HEK293 (cell line): ENCODE results near the gene ITPR2.

Source experiments
- CTCF ChIP-seq: fragments of 450-650 bp; formaldehyde crosslinking; IDR thresholded peaks from 2 replicates; pipeline ENCODE4 v1.5.1; 2016; ENCODE audit warnings: missing biosample characterization, missing genetic modification characterization
- HOXA7 ChIP-seq: sonication (generic); formaldehyde crosslinking; IDR thresholded peaks from 2 replicates; pipeline ENCODE4 v1.8.1; 2022; ENCODE audit warnings: missing genetic modification reagents, borderline replicate concordance
- HOXC10 ChIP-seq: sonication (generic); formaldehyde crosslinking; IDR thresholded peaks from 2 replicates; pipeline ENCODE4 v1.8.1; 2023; ENCODE audit warnings: mild to moderate bottlenecking, missing genetic modification reagents
- IKZF3 ChIP-seq: fragments of 450-650 bp; IDR thresholded peaks from 2 replicates; pipeline ENCODE4 v1.5.0; 2018; ENCODE audit warnings: missing biosample characterization, mild to moderate bottlenecking, missing genetic modification characterization, moderate library complexity
- SP2 ChIP-seq: fragments of 450-650 bp; formaldehyde crosslinking; IDR thresholded peaks from 2 replicates; pipeline ENCODE4 v1.5.1; 2016; ENCODE audit warnings: missing biosample characterization, missing genetic modification characterization
- YY1 ChIP-seq: fragments of 450-650 bp; formaldehyde crosslinking; IDR thresholded peaks from 2 replicates; pipeline ENCODE4 v1.5.1; 2018; ENCODE audit warnings: missing biosample characterization, missing genetic modification characterization
- YY2 ChIP-seq: fragments of 450-650 bp; formaldehyde crosslinking; IDR thresholded peaks from 2 replicates; pipeline ENCODE4 v1.5.1; 2016; ENCODE audit warnings: missing biosample characterization, missing genetic modification characterization
- ZBTB20 ChIP-seq: fragments of 450-650 bp; formaldehyde crosslinking; IDR thresholded peaks from 2 replicates; pipeline ENCODE4 v1.5.1; 2016; ENCODE audit warnings: missing biosample characterization, missing genetic modification characterization
- ZBTB26 ChIP-seq: fragments of 450-650 bp; formaldehyde crosslinking; optimal IDR thresholded peaks from 2 replicates; pipeline ENCODE3; 2016; ENCODE audit warnings: missing biosample characterization, mild to moderate bottlenecking, missing genetic modification characterization
- ZBTB7A ChIP-seq: fragments of 450-650 bp; formaldehyde crosslinking; IDR thresholded peaks from 2 replicates; pipeline ENCODE4 v1.5.1; 2016; ENCODE audit warnings: low read depth, missing biosample characterization, missing genetic modification characterization
- ZNF24 ChIP-seq: fragments of 450-650 bp; formaldehyde crosslinking; IDR thresholded peaks from 2 replicates; pipeline ENCODE4 v1.5.1; 2016; ENCODE audit warnings: missing biosample characterization, missing genetic modification characterization
- ZNF311 ChIP-seq: fragments of 450-650 bp; formaldehyde crosslinking; IDR thresholded peaks from 2 replicates; pipeline ENCODE4 v1.5.1; 2017; ENCODE audit warnings: missing biosample characterization, missing genetic modification characterization, borderline replicate concordance
- ZNF433 ChIP-seq: fragments of 450-650 bp; formaldehyde crosslinking; IDR thresholded peaks from 2 replicates; pipeline ENCODE4 v1.5.1; 2016; ENCODE audit warnings: missing biosample characterization, missing genetic modification characterization, low read depth

- TF ChIP-seq HOXC10 (CRISPR knock-in tag) (no peak), CTCF (tag by site-specific recombination) (no peak), ZNF433 (tag by site-specific recombination) (no peak), HOXA7 (no peak), ZBTB20 (tag by site-specific recombination) (no peak), SP2 (no peak), ZNF311 (no peak), IKZF3 (tag by site-specific recombination) (no peak), YY2 (tag by site-specific recombination) (no peak), ZNF24 (tag by site-specific recombination) (no peak), ZBTB26 (tag by site-specific recombination) (no peak), YY1 (tag by site-specific recombination) (no peak), ZBTB7A (tag by site-specific recombination) (no peak)
Measured at GRCh38 chr12:26666286-26666685, 166.7 kb downstream of the ITPR2 start.
